ENCODE results near the gene MMAB. TPM values are rescaled to one million over a fixed set of nuclear protein-coding genes. Genes with fewer than 3 reads are reported as not detected.

MMAB gene
- total RNA-seq, 1 experiment from 2014 or later = 24.3 TPM

DNA sequence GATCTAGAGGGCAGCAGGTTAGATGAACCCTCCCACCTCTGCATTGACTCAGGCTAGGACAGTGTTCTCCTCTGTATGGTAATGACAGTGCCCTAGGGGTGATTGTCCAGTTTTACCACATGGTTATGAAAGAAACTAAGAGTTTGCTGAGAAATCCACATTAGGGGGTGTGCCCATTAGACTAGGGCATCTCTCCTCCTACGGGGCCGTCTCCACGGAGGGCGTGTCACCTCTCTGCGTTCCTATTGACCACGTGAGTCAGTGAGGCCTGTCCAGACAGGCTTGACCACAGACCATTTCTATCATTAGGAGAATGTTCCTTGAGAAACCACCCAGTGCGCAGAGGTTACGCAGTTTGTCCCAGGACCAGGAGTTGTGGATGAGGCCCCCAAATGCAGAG lies 8.6 kb upstream of the MMAB start:
- Histone ChIP-seq H3K27ac (ENCODE audit: insufficient read length, low read depth, low read length) (no peak overlapping the region), H3K23me2 (ENCODE audit: insufficient read length, low read depth, low read length, poor library complexity, severe bottlenecking) (no peaks in the 10 kb centered on the region), H4K91ac (ENCODE audit: insufficient read length, low read depth, low read length) (no peak overlapping the region), H3K79me2 (ENCODE audit: insufficient read depth, low read length) (no peaks in the 10 kb centered on the region), H3T11ph (ENCODE audit: low read length) (no peak overlapping the region), H2BK15ac (ENCODE audit: low read depth, low read length) (no peak overlapping the region), H2BK120ac (ENCODE audit: low read depth, low read length, poor library complexity, severe bottlenecking) (no peak overlapping the region), H3K4me1 (ENCODE audit: insufficient read depth, low read length) (no peaks in the 10 kb centered on the region), H4K5ac (ENCODE audit: insufficient read length, low read depth, low read length) (no peak overlapping the region), H3K18ac (ENCODE audit: insufficient read length, low read depth, low read length) (no peak overlapping the region), H3K9me3 (ENCODE audit: control insufficient read depth, low read depth, low read length) (no peaks in the 10 kb centered on the region), H3K27me3 (ENCODE audit: insufficient read depth, low read length) (no peaks in the 10 kb centered on the region), H3K23ac (ENCODE audit: insufficient read length, low read depth, low read length) (no peak overlapping the region), H3K14ac (ENCODE audit: insufficient read depth, low read length) (no peak overlapping the region), H4K20me1 (ENCODE audit: control insufficient read depth, insufficient read depth, insufficient read length) (no peaks in the 10 kb centered on the region), H2BK20ac (ENCODE audit: low read depth, low read length, poor library complexity, severe bottlenecking) (no peak overlapping the region), H3K4me2 (ENCODE audit: insufficient read depth, insufficient read length, low read length) (no peak overlapping the region), H4K8ac (replicated peaks; ENCODE audit: insufficient read length, low read depth, low read length) (no peak overlapping the region), H2BK12ac (ENCODE audit: insufficient read length, low read depth, low read length) (no peak overlapping the region), H2AFZ (ENCODE audit: low read length) (no peak overlapping the region), H3K9ac (ENCODE audit: extremely low read depth, insufficient read length, low read length) (no peak overlapping the region), H3K4ac (ENCODE audit: low read depth, low read length) (no peak overlapping the region), H2AK5ac (ENCODE audit: insufficient read length, low read length) (no peak overlapping the region), H2BK5ac (ENCODE audit: insufficient read length, low read length) (no peak overlapping the region), H3K56ac (ENCODE audit: insufficient read length, low read depth, low read length) (no peak overlapping the region), H3K79me1 (ENCODE audit: insufficient read depth, low read depth, low read length, poor library complexity, severe bottlenecking) (no peaks in the 10 kb centered on the region)
- Mint-ChIP-seq H3K9me3 (no peaks in the 10 kb centered on the region), H3K27ac (peak overlapping the region in 2 of 3 experiments; percentile 40 to 55; a peak in 1 of 7 replicates), H3K4me1 (no peaks in the 10 kb centered on the region), H3K27me3 (ENCODE audit: low read depth) (no peaks in the 10 kb centered on the region), H3K36me3 (ENCODE audit: insufficient read depth in 1 of 3, low read depth in 3 of 3) (peaks cover 4 to 60% (median 55%) of the 10 kb centered on the region in 3 experiments; a peak in 6 of 7 replicates), H3K4me3 (no peak overlapping the region)
- no peak for DNase-seq
- no CpG with 5 or more reads among the region's 8 CpGs for WGBS (ENCODE audit: extremely low coverage, insufficient read length, low lambda C conversion rate)
- TF ChIP-seq, protein P1, sequence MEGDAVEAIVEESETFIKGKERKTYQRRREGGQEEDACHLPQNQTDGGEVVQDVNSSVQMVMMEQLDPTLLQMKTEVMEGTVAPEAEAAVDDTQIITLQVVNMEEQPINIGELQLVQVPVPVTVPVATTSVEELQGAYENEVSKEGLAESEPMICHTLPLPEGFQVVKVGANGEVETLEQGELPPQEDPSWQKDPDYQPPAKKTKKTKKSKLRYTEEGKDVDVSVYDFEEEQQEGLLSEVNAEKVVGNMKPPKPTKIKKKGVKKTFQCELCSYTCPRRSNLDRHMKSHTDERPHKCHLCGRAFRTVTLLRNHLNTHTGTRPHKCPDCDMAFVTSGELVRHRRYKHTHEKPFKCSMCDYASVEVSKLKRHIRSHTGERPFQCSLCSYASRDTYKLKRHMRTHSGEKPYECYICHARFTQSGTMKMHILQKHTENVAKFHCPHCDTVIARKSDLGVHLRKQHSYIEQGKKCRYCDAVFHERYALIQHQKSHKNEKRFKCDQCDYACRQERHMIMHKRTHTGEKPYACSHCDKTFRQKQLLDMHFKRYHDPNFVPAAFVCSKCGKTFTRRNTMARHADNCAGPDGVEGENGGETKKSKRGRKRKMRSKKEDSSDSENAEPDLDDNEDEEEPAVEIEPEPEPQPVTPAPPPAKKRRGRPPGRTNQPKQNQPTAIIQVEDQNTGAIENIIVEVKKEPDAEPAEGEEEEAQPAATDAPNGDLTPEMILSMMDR (conservative IDR thresholded peaks at IDR 0.05) = no peak
